KMS-11 (cell line): Measurements from ENCODE around the gene XAGE2.

Experiments
- H2AFZ ChIP-seq: fragments of 200-600 bp; sonication (generic); 2 replicates; pipeline ENCODE4 v1.6.1; 2016; ENCODE audit warnings: antibody characterized with exemption, mixed run types, low read depth
- H3K27ac ChIP-seq: fragments of 200-600 bp; sonication (generic); 2 replicates; pipeline ENCODE4 v1.6.1; 2016; ENCODE audit warnings: mild to moderate bottlenecking, mixed run types
- H3K27me3 ChIP-seq: fragments of 200-600 bp; sonication (generic); 2 replicates; pipeline ENCODE4 v1.6.1; 2017; ENCODE audit warnings: mild to moderate bottlenecking, low read depth, mixed run types, moderate library complexity; ENCODE audit not compliant: insufficient read depth
- H3K36me3 ChIP-seq: fragments of 200-600 bp; sonication (generic); 2 replicates; pipeline ENCODE4 v1.6.1; 2017; ENCODE audit warnings: mild to moderate bottlenecking, mixed run types; ENCODE audit not compliant: insufficient read depth
- H3K4me1 ChIP-seq: fragments of 200-600 bp; sonication (generic); 2 replicates; pipeline ENCODE4 v1.6.1; 2016; ENCODE audit warnings: mild to moderate bottlenecking, low read depth, mixed run types; ENCODE audit not compliant: poor library complexity, severe bottlenecking
- H3K4me2 ChIP-seq: fragments of 200-600 bp; sonication (generic); 2 replicates; pipeline ENCODE4 v1.7.0; 2016; ENCODE audit warnings: mild to moderate bottlenecking, mixed run types
- H3K4me3 ChIP-seq: fragments of 200-600 bp; sonication (generic); IDR thresholded peaks from 2 replicates; pipeline ENCODE4 v1.6.1; 2017; ENCODE audit warnings: low read depth, low read length, mixed read lengths; ENCODE audit not compliant: insufficient read depth
- H3K79me2 ChIP-seq: fragments of 200-600 bp; sonication (generic); 2 replicates; pipeline ENCODE4 v1.6.1; 2016; ENCODE audit warnings: low read depth, mixed run types; ENCODE audit not compliant: insufficient read depth
- H3K9ac ChIP-seq: fragments of 200-600 bp; sonication (generic); 2 replicates; pipeline ENCODE4 v1.6.1; 2016; ENCODE audit warnings: mild to moderate bottlenecking, mixed run types
- H4K20me1 ChIP-seq: fragments of 200-600 bp; sonication (generic); 2 replicates; pipeline ENCODE4 v1.6.1; 2016; ENCODE audit warnings: mild to moderate bottlenecking, mixed run types; ENCODE audit not compliant: insufficient read depth
- CTCF ChIP-seq: fragments of 200-600 bp; sonication (generic); conservative IDR thresholded peaks from 2 replicates; pipeline ENCODE4 v1.6.1; 2017; ENCODE audit warnings: low read depth, mild to moderate bottlenecking, antibody characterized with exemption, low read length, moderate library complexity, mixed read lengths

The XAGE2 gene

GRCh38 chrX:52346174-52347165, 22.4 kb upstream of the XAGE2 start:
- H3K4me3 ChIP-seq = no peak overlapping the region
- H3K36me3 ChIP-seq = no peaks in the 10 kb centered on the region
- no peak overlapping the region for H2AFZ ChIP-seq
- no peaks in the 10 kb centered on the region for H3K79me2 ChIP-seq
- TF ChIP-seq CTCF = no peak
- no peaks in the 10 kb centered on the region for H4K20me1 ChIP-seq
- no peaks in the 10 kb centered on the region for H3K27me3 ChIP-seq
- no peak overlapping the region for H3K4me2 ChIP-seq
- no peak overlapping the region for H3K9ac ChIP-seq
- H3K4me1 ChIP-seq = no peaks in the 10 kb centered on the region
- H3K27ac ChIP-seq = no peak overlapping the region

- H3K9ac ChIP-seq = no peak overlapping the region
These were observed 19.1 kb upstream of the XAGE2 start for GRCh38 chrX:52349681-52350080.

GRCh38 chrX:52352551-52352950, 16.3 kb upstream of the XAGE2 start:
- no peak for TF ChIP-seq CTCF
- H4K20me1 ChIP-seq = no peaks in the 10 kb centered on the region

More at GRCh38 chrX:52349681-52350080, 19.1 kb upstream of the XAGE2 start:
- Histone ChIP-seq H3K79me2 (no peaks in the 10 kb centered on the region), H2AFZ (no peak overlapping the region), H3K4me3 (no peak overlapping the region), H3K4me2 (no peak overlapping the region), H3K4me1 (no peaks in the 10 kb centered on the region), H3K27me3 (no peaks in the 10 kb centered on the region), H4K20me1 (no peaks in the 10 kb centered on the region), H3K36me3 (no peaks in the 10 kb centered on the region), H3K27ac (no peak overlapping the region)
- no peak for TF ChIP-seq CTCF

GRCh38 chrX:52353838-52354237, 15.0 kb upstream of the XAGE2 start:
- Histone ChIP-seq H3K27me3 (no peaks in the 10 kb centered on the region), H3K4me2 (no peak overlapping the region), H3K27ac (no peak overlapping the region), H3K9ac (no peak overlapping the region), H4K20me1 (no peaks in the 10 kb centered on the region), H2AFZ (no peak overlapping the region), H3K79me2 (no peaks in the 10 kb centered on the region), H3K36me3 (no peaks in the 10 kb centered on the region), H3K4me3 (no peak overlapping the region), H3K4me1 (no peaks in the 10 kb centered on the region)
- no peak for TF ChIP-seq CTCF

More at GRCh38 chrX:52352551-52352950, 16.3 kb upstream of the XAGE2 start:
- H3K36me3 ChIP-seq = no peaks in the 10 kb centered on the region
- no peaks in the 10 kb centered on the region for H3K4me1 ChIP-seq
- H3K79me2 ChIP-seq = no peaks in the 10 kb centered on the region
- no peak overlapping the region for H2AFZ ChIP-seq
- no peaks in the 10 kb centered on the region for H3K27me3 ChIP-seq
- H3K27ac ChIP-seq = no peak overlapping the region
- H3K4me2 ChIP-seq = no peak overlapping the region
- no peak overlapping the region for H3K4me3 ChIP-seq
- H3K9ac ChIP-seq = no peak overlapping the region
